GM12892 (cell line): ENCODE data around the gene FAIM2.

Experiments used
- POLR2A ChIP-seq: IDR thresholded peaks from 2 replicates; pipeline ENCODE4 v1.6.1; 2011; ENCODE audit warnings: low read depth, low read length, control low read depth
- POLR2AphosphoS5 ChIP-seq: IDR thresholded peaks from 2 replicates; pipeline ENCODE4 v1.6.1; 2011; ENCODE audit warnings: low read depth, low read length, control low read depth
- TAF1 ChIP-seq: IDR thresholded peaks from 2 replicates; pipeline ENCODE4 v1.6.1; 2011; ENCODE audit warnings: low read depth, mild to moderate bottlenecking, control low read depth, low read length, borderline replicate concordance

GRCh38 chr12:49842519-49843352 is 61.0 kb downstream of the FAIM2 start, which contains the start of gene BCDIN3D:
- TF ChIP-seq POLR2AphosphoS5 = peak; percentile 92
- peak; percentile 92 for TF ChIP-seq POLR2A
- TF ChIP-seq TAF1 = peak; percentile 85
